GM10266 (cell line): ENCODE data around the gene GLRA1.

ENCODE experiments used
- DNase-seq: peaks from one replicate; pipeline ENCODE4 v3.0.0; 2012; ENCODE audit errors: extremely low spot score
- TF ChIP-seq, protein P1 (sequence below): IDR thresholded peaks from 2 replicates; pipeline ENCODE4 v1.5.1; 2012; ENCODE audit warnings: mild to moderate bottlenecking, low read depth; ENCODE audit not compliant: control insufficient read depth, insufficient read depth; ENCODE audit errors: missing control alignments

The GLRA1 gene

DNA sequence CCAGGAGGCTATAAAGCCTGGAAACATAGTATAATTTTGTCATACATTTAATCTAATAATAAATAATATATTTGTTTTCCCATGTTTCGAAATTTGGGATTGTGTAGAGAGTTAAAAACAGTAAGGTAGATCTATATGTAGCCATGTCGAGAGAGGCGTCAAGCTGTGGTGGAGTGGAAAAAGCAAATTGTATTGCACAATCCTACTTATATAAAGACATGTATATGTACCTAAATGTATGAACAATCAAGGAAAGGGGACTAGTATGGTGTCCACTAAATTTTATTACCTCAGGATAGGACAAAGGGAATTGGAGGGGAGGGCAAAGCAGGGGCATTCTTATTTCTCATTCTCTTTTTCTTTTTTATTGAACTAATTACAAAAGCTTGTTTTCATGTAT, 52.0 kb downstream of the GLRA1 start:
- TF ChIP-seq, protein P1, sequence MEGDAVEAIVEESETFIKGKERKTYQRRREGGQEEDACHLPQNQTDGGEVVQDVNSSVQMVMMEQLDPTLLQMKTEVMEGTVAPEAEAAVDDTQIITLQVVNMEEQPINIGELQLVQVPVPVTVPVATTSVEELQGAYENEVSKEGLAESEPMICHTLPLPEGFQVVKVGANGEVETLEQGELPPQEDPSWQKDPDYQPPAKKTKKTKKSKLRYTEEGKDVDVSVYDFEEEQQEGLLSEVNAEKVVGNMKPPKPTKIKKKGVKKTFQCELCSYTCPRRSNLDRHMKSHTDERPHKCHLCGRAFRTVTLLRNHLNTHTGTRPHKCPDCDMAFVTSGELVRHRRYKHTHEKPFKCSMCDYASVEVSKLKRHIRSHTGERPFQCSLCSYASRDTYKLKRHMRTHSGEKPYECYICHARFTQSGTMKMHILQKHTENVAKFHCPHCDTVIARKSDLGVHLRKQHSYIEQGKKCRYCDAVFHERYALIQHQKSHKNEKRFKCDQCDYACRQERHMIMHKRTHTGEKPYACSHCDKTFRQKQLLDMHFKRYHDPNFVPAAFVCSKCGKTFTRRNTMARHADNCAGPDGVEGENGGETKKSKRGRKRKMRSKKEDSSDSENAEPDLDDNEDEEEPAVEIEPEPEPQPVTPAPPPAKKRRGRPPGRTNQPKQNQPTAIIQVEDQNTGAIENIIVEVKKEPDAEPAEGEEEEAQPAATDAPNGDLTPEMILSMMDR, result no peak
- no peak for DNase-seq

DNA sequence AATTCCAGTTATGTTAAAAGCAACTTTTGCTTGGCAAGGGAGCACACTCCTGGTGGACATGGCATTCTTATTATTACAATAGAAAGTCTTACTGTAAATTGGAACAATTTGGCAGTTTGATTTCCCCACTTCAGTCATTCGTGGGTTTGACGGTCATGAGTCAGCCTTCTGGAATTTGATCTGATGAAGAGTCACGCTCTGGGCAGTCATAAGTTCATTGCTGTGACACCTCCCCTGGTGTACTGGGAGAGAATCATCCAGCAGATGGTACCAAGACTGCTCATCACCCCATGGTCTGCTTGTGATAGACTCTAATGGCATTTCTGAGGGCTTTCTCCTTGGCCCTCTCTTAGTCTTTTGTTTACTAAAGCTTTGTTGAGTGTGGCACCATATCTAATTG, 53.8 kb downstream of the GLRA1 start:
- DNase-seq, result no peak

DNA sequence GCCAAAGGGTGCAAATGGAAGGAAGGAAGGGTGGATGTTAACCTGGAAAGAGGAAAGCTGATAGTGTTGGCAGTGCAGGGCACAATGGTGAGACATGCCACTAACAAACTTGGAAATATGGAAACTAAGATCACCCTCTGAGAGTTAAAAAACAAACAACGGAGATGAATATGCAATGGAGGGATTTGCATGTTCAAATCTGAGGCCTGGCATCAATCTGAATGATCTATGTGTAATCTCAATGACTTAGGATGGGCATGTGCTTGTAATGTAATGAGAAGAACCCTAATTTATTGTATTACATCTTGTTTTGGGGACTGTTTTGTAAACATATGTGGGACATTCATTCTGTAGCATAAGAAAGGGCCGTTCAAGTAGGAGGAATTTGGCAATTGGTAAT, 54.4 kb downstream of the GLRA1 start:
- DNase-seq, result no peak
- TF ChIP-seq, protein P1, result no peak

More for the DNA sequence above, 53.8 kb downstream of the GLRA1 start:
- TF ChIP-seq, protein P1, result no peak

DNA sequence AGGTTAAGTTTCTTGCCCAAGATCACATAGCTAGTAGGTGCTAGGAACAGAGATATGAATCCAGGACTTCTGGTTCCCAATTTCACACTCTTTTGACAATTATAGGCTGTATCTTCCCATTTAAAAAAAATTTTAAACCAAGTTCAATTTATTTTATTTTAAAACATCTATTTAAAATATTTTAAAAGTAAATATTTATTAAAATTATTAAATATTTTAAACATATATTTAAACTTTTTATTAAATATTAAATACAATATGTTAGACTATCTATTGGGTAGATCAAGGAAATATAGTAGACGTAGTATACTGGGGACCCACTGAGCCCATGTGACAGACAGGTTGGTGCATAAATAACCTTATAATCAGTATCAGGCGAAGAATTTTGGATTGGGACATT, 54.8 kb downstream of the GLRA1 start:
- TF ChIP-seq, protein P1, result no peak
- DNase-seq, result no peak

DNA sequence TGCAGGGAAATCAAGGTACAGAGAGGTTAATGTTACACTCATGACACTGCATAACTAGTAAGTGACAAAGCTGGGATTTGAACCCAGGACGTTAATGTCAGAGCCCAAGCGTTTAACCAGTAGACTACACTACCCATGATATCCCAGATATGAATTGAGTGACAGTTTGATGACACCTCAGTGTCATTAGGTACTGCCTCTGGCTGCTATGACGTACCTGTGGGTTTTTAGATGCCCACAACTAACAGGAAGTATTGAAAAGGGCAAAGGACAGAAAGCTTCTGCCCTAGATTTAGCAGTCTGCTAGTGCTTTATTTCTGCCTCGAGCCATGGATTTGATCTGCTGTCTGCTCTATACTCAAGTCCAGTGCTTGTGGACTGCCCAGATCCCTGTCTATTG, 56.2 kb downstream of the GLRA1 start:
- TF ChIP-seq, protein P1, result no peak

DNA sequence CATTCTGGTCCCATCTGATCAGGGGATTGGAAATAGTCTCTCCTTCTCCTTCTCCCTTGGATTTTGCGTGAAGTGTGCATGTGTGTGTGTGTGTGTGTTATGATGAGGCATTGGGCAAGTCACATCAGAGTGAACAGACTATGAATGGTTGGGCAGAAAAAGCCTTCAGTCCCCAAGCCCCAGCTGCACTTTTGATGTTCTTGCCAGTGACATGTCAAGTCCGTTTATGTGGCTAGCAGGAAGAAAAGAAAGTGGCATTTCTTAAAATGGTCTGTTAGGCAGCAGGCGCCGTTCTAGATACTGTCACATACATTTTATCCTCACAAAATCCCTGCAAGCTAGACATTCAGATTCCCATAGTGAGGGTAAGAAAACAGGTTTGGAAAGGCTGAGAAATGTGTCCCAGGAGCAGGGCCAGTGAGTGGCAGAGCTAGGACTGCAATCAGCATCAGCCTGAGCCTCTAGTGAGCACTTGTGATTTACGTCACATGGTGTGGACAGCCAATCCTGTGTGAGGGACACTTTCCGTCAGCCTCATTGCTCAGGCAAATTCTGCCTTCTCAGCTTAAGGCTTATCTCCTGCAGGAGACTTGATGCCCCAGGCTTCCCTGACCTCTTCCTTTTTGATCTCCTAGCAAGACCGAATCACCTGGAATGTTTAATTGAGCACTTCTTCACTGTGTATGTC, 60.4 kb downstream of the GLRA1 start:
- DNase-seq, result no peak

More for the DNA sequence above, 56.2 kb downstream of the GLRA1 start:
- no peak for DNase-seq

DNA sequence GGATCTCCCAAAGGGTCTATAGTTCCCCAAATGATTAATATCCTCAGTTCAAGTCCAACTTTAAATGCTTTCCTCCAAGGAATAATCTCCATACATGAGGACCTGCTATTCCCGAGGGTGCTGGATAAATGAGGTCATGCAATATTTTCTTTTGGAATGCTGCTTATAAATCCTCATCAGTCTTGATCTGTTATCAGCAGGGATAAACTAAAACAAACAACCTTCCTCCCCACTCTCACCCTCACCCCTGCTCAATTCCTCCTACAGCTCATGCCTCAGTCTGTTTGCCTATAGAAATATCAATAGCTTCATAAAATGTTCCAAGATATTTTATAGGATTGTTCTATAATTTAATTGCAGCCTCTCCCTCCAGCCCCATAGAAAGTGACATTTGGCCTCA, 61.1 kb downstream of the GLRA1 start:
- DNase-seq, result no peak
- TF ChIP-seq, protein P1, result no peak

More for the DNA sequence above, 60.4 kb downstream of the GLRA1 start:
- TF ChIP-seq, protein P1, result no peak
